ENCODE data around the gene FTSJ3.

DNA sequence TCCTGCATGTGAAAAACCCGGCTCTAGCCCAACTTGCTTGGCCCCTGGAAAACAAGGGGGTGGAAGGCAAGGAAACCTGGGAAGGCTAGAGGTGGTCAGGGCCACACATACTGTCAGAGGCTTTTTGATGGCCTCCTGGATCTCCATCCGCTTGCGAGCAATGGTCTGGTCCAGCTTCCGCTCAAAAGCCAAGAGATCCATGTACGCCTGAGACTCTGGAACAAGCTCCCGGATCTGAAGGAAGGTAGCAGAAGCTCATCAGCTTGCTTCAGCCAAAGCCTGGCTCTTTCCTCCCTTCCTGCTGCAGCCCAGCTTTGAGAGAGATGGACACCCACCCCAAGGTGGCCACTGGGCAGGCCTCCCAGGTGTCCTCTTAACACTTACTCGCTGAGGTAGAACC lies 9.3 kb upstream of the FTSJ3 start:
- TF ChIP-seq, protein P1, sequence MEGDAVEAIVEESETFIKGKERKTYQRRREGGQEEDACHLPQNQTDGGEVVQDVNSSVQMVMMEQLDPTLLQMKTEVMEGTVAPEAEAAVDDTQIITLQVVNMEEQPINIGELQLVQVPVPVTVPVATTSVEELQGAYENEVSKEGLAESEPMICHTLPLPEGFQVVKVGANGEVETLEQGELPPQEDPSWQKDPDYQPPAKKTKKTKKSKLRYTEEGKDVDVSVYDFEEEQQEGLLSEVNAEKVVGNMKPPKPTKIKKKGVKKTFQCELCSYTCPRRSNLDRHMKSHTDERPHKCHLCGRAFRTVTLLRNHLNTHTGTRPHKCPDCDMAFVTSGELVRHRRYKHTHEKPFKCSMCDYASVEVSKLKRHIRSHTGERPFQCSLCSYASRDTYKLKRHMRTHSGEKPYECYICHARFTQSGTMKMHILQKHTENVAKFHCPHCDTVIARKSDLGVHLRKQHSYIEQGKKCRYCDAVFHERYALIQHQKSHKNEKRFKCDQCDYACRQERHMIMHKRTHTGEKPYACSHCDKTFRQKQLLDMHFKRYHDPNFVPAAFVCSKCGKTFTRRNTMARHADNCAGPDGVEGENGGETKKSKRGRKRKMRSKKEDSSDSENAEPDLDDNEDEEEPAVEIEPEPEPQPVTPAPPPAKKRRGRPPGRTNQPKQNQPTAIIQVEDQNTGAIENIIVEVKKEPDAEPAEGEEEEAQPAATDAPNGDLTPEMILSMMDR (IDR thresholded peaks at IDR 0.05), result no peak
- TF ChIP-seq POLR2A (IDR thresholded peaks at IDR 0.05), result no peak
